SK-N-MC (cell line): ENCODE results near the gene CLIP2.

ENCODE experiments used
- EZH2 ChIP-seq: fragments of 200-600 bp; sonication (generic); IDR thresholded peaks from one replicate; pipeline ENCODE4 v1.6.1; 2017; ENCODE audit warnings: antibody characterized with exemption
- POLR2AphosphoS5 ChIP-seq: IDR thresholded peaks from 2 replicates; pipeline ENCODE4 v1.6.1; 2012; ENCODE audit warnings: mild to moderate bottlenecking, low read depth, low read length, borderline replicate concordance

DNA sequence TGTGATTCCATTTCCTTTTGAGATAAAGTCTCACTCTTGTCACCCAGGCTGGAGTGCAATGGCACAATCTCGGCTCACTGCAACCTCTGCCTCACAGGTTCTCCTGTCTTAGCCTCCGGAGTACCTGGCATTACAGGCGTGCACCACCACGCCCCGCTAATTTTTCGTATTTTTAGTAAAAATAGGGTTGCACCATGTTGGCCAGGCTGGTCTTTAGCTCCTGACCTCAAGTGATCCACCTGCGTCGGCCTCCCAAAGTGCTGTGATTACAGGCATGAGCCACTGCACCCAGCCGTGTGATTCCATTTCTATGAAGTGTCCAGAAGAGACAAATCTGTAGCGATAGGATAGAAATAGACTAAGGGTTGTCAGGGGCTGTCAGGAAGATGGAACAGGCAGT is 60.4 kb downstream of the CLIP2 start:
- TF ChIP-seq POLR2AphosphoS5: no peak
- TF ChIP-seq EZH2: no peak
